Head of caudate nucleus (tissue), 42 donors: ENCODE results near the gene KIAA0040.

Experiments
- DNase-seq, 42 donors: peaks; one replicate each; pipeline versions ENCODE4 v3.0.0 to v3.0.0-alpha.2; 2020 to 2021; ENCODE audit warnings: mixed read lengths in 7 of 42
- intact Hi-C: fragments of 100-400 bp; cut with DNase I; formaldehyde crosslinking; loops from one replicate; pipeline ENCODE4 v1.15.0; 2022

KIAA0040 gene

DNA sequence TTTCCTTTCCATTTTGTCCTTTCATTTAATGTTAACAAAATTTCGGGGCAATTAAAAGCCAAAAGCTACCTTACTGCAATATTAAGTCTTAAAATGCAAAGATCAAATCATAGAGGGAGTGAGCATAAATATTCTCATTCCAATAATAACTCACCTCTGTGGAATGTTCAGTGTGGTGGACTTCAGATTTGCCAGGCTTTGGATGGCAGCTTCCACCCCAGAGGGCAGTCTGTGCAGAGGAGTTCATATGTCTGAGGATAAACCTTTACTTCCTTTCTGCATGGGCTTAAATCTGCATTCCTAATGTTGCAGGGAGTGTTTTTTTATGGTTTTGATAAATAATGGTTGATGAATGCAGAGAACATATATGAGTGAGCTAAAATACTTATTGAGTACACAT lies 16.3 kb downstream of the KIAA0040 start:
- intact Hi-C loops = no loop called here
- no peak for DNase-seq

DNA sequence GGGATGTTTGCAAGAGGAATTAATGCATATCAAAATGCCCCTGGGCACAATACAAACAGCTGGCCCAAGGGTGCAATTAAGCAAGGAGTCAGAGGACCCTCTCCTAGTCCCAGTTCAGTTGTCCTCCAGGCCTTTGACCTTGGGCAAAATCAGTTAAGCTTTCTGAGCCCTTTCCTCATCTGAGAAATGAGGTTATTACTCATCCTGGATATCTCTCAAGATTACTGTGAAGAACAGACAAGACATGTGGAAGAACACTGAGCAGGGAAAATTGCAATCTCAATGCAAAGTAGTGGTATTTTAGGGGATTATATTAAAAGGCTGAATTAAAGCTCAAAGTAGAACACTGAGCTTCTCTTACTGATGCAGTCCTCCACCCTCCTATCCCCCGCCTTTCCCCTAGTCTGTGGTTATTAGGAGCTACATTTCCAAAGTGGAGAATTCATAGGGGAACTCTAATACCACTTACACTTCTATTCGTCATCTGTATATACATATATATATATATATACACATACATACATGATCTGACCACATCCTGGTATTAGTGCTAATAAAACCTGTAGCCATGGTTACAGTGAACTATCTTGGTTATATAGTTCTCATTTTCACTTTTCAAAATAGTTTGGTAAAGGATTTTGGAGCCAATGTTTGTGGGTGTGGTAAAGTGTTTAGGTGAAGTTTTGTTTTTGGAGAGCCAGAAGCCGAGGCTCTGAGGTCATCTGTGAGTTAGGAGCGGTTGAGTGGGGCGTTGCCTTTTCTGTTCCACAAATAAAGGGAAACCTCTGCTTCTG lies 18.1 kb downstream of the KIAA0040 start:
- intact Hi-C loops = no loop called here
- DNase-seq = no peak

DNA sequence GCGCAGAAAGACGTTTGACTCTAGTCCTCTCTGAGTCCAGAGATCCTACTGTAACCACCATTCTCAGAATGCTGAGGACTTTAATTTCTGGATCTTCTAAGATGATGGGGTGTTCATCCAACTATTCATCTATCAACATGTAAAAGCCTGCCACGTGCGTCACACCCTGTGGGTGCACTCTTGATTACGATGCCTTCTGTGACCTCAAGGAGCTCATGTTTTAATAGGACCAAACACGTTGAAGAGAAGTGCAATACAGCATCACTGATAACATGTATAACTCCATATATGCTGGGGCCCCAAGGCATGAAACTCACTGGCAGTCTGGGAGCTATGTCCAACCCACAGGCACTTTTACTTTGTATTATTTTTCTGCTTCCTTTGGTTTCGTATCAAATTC lies 19.0 kb downstream of the KIAA0040 start:
- intact Hi-C loops = no loop called here

DNA sequence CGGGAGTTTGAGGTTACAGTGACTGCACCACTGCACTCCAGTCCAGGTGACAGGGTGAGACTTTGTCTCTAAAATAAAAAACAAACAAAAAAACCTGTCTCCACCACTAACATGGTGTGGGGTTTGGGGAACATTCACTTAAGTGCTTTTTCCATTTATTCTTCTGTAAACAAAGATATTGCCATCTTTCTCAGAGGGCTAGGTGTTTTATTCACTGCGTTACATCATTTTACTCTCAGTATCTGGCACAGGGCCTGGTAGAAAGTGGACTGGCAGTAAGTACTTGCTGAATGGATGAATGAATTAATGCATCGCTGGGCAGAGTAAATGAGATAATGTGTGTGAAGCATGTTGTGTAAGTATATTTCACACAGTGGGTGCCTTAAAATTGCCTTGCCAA lies 20.1 kb downstream of the KIAA0040 start:
- no peak for DNase-seq
- intact Hi-C loops = no loop called here

More for the DNA sequence above, 19.0 kb downstream of the KIAA0040 start:
- no peak for DNase-seq

DNA sequence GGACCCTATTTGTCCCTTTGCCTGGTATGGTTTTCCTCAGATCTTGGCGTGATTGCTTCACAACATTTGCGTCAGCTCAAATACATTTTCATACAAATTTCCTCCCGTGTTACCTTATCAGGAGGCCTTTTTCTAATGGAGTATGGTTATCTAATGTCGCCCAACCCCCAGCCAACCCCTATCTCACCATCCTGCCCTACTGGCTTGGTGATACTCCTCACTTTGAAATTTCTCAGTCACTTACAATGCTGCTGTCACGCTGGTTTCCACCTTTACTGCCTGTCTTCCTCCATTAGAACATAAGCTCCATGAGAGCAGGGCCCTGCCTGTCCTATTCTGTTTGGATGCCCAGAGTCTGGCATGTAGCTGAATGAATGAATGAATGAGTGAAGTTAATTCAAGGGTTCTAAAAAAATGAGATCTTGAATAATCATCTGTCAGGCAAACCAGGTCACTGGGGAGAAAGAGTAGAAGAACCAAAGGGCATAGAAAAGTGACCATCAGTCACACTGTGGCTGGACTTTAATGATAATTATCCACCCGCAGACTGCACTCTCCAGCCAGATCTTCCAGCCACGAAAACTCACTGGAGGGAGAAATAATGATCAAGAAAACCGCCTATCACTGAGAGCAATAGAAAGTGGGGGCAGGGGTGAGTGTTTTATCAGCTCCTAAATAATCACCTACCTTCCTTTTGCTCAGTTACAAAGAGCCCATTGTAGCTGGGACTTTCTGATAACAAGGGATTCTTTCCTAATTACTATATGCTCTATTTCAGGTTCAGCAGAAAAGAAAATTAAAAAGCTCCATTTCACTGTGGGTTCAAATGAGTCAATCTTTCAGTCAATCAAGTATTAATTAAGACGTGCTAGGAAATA lies 21.3 kb downstream of the KIAA0040 start:
- intact Hi-C loops = no loop called here
- no peak for DNase-seq

DNA sequence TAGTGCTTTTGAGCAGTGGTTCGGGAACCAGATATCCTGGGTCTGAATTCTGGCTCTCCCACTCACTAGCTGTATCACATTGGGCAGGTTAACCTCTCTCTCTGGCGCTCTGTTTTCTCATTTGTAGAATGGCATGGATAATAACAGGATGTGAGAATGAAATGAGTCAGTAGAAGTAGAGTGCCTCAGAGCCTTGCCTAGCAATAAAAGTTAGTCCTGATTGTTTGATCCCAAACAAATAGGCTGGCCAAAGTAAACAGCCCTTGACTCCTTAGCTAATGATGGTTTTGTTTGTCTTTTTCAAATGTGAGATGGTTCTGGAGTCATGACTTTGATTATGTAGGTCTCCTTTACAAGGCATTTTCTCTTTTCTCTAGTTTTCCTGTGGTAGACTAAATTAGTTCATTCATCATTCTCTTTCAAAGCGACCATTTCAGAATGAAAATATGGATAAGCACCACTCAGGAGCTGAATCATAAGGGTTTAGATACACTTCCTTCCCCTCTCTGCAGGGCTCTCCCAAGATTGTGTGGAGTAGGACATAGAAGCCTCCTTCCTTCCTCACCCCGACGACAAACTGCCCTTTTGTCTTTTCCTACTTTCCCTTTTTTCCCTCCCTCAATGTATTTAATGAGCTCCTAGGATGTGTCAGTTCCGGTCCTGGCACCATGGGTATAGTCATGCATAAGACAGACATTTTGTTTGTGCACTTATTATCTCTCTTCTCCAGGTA lies 23.1 kb downstream of the KIAA0040 start:
- intact Hi-C loops = no loop called here

DNA sequence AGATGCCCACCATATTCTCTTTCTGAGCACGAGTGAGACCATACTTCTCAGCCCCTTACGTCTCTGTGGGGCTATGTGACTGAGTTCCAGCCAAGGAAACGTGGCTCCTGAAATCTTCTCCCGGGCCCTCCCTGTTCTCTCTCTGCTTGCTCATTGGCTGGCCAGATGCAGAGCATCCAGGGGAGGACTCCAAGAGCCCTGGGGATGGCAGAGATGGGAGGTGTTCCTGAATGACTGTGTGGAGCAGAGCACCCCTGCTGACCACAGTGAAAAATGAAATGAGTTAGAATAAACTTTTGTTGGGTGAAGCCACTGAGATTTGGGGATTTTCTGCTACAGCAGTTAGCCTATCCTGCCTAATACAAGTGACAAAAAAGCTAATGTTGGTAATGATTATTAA lies 23.8 kb downstream of the KIAA0040 start:
- intact Hi-C loops = no loop called here
- no peak for DNase-seq

More for the DNA sequence above, 23.1 kb downstream of the KIAA0040 start:
- no peak for DNase-seq

DNA sequence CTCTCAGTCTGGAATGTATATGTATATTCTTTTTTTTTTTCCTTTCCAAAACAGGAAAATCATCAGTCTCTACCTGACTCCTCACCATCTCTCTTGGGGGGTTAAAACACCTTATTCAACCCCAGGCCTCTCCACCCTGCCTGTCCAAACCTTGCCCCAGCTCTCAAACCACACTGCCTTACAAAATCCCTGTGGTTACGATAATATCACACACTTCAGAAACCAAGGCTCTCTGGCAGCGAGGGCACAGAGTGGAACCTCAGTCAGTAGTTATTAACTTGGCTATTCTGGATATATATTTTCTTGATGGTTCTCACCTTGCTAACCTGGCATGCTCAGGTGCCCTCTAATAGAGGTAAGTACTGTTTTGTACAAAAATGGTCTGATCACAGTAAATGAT lies 24.7 kb downstream of the KIAA0040 start:
- no peak for DNase-seq
- intact Hi-C loops = no loop called here

DNA sequence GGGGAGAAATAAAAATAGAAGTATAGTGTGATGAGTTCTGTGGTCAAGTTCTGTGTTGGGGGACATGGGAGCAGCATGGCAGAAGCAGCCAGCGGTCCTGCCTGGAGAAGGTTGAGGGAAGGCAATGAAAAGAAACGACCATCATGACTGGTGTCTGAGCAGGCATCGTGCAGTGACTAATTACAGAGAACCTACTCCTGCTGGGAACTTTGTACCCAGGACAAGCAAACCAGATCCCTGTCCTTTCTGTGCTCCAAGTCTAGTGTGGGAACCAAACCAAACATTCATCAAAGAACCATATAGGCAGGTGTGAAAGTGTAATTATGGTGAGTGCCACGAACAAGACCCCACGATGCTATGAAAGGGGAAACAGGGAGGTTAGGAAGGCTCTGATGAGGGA lies 25.8 kb downstream of the KIAA0040 start:
- intact Hi-C loops = no loop called here
- no peak for DNase-seq

DNA sequence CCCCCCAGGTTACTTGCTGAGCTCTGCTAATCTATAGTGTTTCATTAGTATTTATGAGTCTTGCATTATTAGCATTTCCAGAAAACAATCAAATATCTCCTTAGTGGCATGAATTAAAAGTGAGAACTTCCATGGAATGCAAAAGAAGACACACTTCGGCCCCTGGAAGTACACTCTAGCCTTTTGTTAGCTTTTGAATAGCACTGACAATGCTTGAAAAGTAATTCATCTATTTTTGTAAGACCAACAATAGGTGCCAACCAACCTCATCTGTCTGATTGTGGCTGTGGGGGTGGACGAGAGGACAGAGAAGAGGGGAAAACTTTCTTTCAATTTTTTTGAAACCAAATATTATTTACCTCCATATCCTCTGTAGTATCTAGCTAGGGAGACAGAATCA lies 27.8 kb downstream of the KIAA0040 start:
- intact Hi-C loops = no loop called here
- DNase-seq = no peak

DNA sequence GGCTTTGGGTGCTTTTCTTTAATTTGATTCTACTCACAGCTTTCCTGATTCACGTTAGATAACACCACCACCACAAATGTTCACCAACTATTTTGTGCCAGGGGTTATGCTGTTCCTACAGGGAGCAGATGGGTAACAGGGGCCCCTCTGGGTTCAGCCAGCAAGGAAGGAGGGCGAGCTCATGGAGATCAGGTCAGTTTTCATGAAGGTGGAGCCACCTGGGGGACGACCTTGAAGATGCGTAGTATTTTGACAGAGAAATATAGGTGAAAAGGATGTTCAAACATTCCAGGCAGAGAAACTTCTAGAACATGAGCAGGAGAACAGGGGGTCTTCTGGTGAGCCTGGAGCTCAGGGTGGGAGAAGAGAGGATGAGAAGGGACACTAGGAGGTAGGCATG lies 28.9 kb downstream of the KIAA0040 start:
- intact Hi-C loops = no loop called here

DNA sequence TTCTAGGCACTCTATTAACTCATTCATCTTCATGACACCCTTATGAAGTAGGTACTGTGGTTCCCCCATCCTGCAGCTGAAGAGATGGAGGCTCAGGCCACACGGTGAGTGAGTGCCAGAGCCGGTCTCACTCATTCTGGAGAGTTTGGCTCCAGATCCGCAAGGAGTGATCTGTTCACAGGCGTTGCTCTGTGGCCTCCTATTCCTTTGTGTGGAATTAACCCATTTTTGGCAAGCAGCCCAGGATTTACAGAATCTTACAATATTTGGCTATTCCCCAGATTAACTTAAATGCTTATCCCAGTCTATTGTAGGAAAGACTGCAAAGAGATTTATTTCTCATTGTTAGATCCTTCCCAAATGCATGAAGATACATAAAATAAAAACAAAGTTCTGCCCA lies 29.6 kb downstream of the KIAA0040 start:
- no peak for DNase-seq
- intact Hi-C loops = no loop called here

More for the DNA sequence above, 28.9 kb downstream of the KIAA0040 start:
- no peak for DNase-seq

DNA sequence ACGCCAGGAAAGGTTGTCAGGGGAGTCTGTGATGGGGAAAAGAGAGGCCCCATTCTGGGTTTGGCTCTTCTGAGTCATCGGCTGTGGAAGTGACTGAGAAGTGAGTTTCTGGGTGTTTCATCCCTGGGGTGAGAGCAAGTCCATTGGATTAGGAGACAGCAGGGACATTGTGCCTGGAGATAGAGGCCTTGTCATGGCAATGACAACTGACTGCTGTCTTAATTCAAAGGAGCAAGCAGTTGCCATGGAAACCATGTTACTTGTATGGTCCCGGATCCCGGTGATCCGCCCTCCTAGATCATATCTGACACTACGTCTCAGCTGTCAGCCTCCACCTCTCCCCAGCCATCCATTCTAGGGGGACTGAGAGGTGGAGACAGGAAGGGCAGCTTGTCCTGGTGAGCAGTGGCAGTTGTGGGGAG lies 34.4 kb downstream of the KIAA0040 start:
- peak in 6 of 42 donors; percentile 1 to 54 (median 28) for DNase-seq

DNA sequence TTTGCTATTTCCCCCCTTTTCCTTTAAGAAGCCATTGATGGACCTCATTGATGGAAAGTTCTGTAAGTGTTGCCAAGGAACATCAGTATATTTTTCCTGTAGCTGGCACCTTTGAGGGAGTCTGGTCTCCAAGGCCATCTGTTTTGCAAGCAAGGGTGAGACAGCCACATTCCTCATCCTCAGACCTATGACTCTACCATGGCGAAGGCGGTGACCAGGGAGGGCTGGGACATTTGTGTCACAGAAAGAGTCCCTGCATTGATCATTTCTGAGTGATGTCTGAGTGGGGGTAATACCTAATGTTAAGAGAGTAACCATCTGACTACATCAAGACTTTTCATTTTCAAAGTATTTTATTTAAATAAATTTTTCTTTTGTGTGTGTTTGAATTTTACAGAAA lies 35.4 kb downstream of the KIAA0040 start:
- intact Hi-C loops = loop anchor here (5.0 to 10.0 kb wide), 2 partner anchors 165 to 918 kb away; no protein-coding TSS in a partner anchor

More for the DNA sequence above, 34.4 kb downstream of the KIAA0040 start:
- intact Hi-C loops = loop anchor here (5.0 to 10.0 kb wide), 2 partner anchors 164 to 917 kb away; no protein-coding TSS in a partner anchor

DNA sequence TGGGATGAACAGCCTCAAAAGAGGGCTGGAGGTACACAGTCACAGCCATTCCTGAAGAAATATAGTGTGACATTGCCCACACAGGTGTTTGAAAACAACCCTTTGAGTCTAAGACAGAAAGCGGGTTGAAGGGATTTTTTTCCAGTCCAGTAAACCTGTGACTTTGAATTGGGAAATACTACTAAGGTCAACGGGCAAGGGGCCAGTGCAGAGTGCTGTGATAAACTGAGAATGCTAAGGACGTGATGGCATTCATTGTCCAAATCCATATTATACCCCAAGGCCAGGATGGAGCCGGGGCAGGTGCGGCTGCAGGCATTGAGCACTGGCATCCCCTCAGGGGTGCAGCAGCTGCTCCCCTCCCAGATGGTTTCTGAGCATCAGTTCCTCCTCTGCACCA lies 36.6 kb downstream of the KIAA0040 start:
- DNase-seq = no peak
- intact Hi-C loops = loop anchor here (5.0 to 10.0 kb wide), 2 partner anchors 166 to 919 kb away; no protein-coding TSS in a partner anchor

More for the DNA sequence above, 35.4 kb downstream of the KIAA0040 start:
- no peak for DNase-seq

DNA sequence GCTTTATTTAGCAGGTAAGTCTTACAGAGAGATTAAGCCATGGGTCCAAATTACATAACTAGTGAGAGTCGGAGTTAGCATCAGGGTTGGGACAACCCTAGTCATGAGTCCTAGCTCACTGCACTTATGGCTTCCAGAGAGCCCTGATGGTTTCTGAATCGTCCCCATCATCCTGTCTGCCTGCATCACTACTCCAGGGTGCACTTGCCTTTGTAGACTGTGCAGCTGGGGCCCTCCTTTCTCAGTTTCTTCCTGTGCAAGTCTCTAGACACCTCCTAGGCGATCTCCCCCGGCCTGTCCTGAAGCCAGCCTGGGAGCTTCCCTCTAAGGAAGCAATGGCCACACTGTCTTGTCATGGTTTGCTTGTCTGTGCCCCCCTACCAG lies 37.1 kb downstream of the KIAA0040 start:
- DNase-seq = no peak
- intact Hi-C loops = loop anchor here (5.0 to 10.0 kb wide), 2 partner anchors 167 to 919 kb away; no protein-coding TSS in a partner anchor

DNA sequence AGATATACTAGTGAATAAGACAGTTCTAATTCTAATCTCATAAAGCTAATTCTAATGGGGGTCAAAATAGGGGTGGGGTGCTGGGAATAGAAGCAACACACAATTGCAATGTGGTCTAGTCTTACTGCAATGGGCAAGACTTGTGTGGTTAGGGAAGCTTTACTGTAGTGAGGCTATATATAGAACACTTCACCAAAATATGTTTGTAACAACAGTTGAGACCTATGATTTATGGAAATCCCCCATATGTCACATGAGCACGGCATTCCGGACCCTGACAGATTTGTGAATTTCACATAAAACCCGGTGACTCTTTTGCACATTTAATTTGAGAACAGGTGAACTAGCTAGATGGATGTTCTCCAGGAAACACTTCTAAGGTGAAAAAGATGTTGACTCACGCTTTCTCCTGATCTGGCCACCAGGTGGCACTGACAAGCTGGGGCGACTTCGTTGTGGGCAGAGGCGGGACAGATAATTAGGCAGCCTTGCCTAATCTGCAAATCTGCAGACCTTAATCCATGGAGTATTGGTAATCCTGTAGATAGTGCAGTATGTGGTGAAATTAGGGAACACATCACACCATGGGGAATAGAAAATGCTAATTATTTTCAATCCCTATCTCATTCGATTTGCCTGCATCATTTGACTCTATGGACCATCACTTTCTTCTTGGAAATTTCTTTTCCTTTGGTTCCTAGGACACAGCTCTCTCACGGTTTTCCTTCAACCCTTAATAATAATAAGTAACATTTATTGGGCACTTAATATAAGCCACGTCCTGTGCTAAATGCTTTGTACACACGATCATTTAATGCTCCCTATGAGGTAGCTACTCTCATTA lies 37.7 kb downstream of the KIAA0040 start:
- intact Hi-C loops = loop anchor here (5.0 to 10.0 kb wide), 2 partner anchors 167 to 920 kb away; no protein-coding TSS in a partner anchor
- peak; percentile 19 to 87 (median 72) for DNase-seq

DNA sequence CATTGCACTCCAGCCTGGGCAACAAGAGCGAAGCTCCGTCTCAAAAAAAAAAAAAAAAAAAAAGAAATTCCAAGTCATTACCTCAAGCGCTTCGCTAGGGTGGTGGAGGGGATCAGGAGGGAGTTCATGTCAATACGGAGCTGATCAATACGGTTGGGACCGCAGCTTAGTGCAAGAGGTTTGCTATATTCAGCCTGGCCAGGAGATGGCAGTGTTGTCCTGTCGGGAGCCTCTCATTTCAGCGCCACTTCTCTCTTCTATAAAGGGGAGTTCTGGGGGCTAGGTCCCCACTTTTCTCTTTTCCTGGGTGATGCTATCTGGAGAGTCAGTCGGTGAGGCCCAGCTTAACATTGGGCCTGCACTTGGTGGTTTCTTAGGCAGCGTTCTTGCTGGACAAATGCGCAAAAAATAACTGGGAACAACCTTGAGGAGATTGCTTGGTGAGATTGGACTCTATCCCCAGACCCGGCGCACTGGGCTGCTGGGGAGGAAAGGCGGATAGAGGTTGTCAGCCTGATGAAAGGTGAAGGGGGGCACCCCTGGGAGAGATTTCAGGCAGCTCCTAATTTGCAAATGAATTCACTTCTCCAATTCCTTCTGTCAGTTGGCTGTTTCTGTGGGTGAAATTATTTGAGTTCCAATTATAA lies 40.4 kb downstream of the KIAA0040 start:
- intact Hi-C loops = loop anchor here (10.0 kb wide), 1 partner anchor 923 kb away; no protein-coding TSS in a partner anchor
- peak; percentile 43 to 88 (median 72) for DNase-seq
